K562 (cell line): ENCODE results near the gene NDUFA13. TPM values are rescaled to one million over a fixed set of nuclear protein-coding genes. Genes with fewer than 3 reads are reported as not detected.

Source experiments
- ATAC-seq: fragments of 200-7000 bp; cut with Tn5 transposase; 3 replicates; pipeline ENCODE4 v1.9.1; 2020; ENCODE audit warnings: moderate library complexity
- BruUV-seq: library from RNA; stranded (reverse); fragments of 400-500 nt; replicated peaks from 2 replicates; lab custom pipeline; 2021; lab: Mats Ljungman, UMichigan
- CTCF ChIA-PET: fragments of 300-600 bp; formaldehyde crosslinking; extraction: SDS; loops from one replicate; lab custom pipeline; 2021; ENCODE audit warnings: low intra/inter-chr PET ratio; lab: Yijun Ruan, JAX
- POLR2A ChIA-PET: fragments of 300-600, 350-650 bp; sonication (Branson Sonifier 250); formaldehyde crosslinking; extraction: SDS; loops from one replicate; lab custom pipeline; 2021; ENCODE audit warnings: antibody characterized with exemption, inconsistent platforms; lab: Yijun Ruan, JAX
- DNase-seq, 4 experiments: peaks; one replicate each; pipeline versions ENCODE4 v3.0.0 to v3.0.0-alpha.2; 2011 to 2018; ENCODE audit warnings: low spot score in 3 of 4, mixed read lengths in 3 of 4; ENCODE audit errors: extremely low read depth in 1 of 4
- FAIRE-seq: peaks from 2 replicates; lab custom pipeline; 2011; peaks lifted over from hg19 to GRCh38; lab: Jason Lieb, UNC
- H2AFZ ChIP-seq: 2 replicates; pipeline ENCODE4 v1.6.0; 2011; ENCODE audit warnings: low read depth, low read length, control low read depth, inconsistent platforms
- H3K27ac ChIP-seq: fragments of 200-600 bp; 3 replicates; pipeline ENCODE4 v1.8.0; 2011; ENCODE audit warnings: low read depth, mild to moderate bottlenecking, control low read depth, inconsistent platforms, low read length, moderate library complexity, mixed read lengths; ENCODE audit errors: extremely low read depth
- H3K27me3 ChIP-seq, 2 experiments: fragments of 300-600 bp in 1 of 2; 2 replicates in 1 of 2; 3 replicates in 1 of 2; pipeline versions ENCODE4 v1.6.0 to v1.8.0; 2011; ENCODE audit warnings: inconsistent platforms in 2 of 2, low read length in 2 of 2, mild to moderate bottlenecking in 1 of 2, mixed read lengths in 1 of 2, moderate library complexity in 1 of 2; ENCODE audit not compliant: control insufficient read depth in 2 of 2, insufficient read depth in 2 of 2
- H3K36me3 ChIP-seq: fragments of 300-600 bp; 3 replicates; pipeline ENCODE4 v1.8.0; 2011; ENCODE audit warnings: mild to moderate bottlenecking, low read length, inconsistent platforms; ENCODE audit not compliant: control insufficient read depth, insufficient read depth
- H3K4me1 ChIP-seq, 2 experiments: fragments of 200-600 bp in 1 of 2; replicated peaks in 1 of 2; 2 replicates in 1 of 2; 3 replicates in 1 of 2; pipeline versions ENCODE4 v1.5.1 to v1.8.0; 2011; ENCODE audit warnings: inconsistent platforms in 2 of 2, low read length in 2 of 2, mild to moderate bottlenecking in 1 of 2, mixed read lengths in 1 of 2, moderate library complexity in 1 of 2; ENCODE audit not compliant: control insufficient read depth in 2 of 2, insufficient read depth in 2 of 2
- H3K4me2 ChIP-seq: 2 replicates; pipeline ENCODE4 v1.6.1; 2011; ENCODE audit warnings: low read length, control low read depth, inconsistent platforms, mixed read lengths; ENCODE audit not compliant: insufficient read depth
- H3K4me3 ChIP-seq: fragments of 200-600 bp; sonication (generic), shearing (Covaris generic); 2 replicates; pipeline ENCODE4 v1.5.1; 2016; ENCODE audit warnings: control low read depth, inconsistent platforms
- H3K79me2 ChIP-seq: fragments of 200-600 bp; 3 replicates; pipeline ENCODE4 v1.8.0; 2011; ENCODE audit warnings: low read length, inconsistent platforms; ENCODE audit not compliant: control insufficient read depth, insufficient read depth
- H3K9ac ChIP-seq, 2 experiments: 2 replicates each; pipeline versions ENCODE4 v1.6.0 to v1.6.1; 2011; ENCODE audit warnings: low read depth in 2 of 2, low read length in 2 of 2, control low read depth in 1 of 2, inconsistent platforms in 1 of 2, mild to moderate bottlenecking in 1 of 2, mixed read lengths in 1 of 2; ENCODE audit not compliant: insufficient read depth in 1 of 2
- H3K9me1 ChIP-seq: one replicate; pipeline ENCODE4 v1.6.0; 2011; ENCODE audit warnings: inconsistent platforms, mild to moderate bottlenecking, low read length, moderate library complexity; ENCODE audit not compliant: control insufficient read depth, insufficient read depth
- H3K9me3 ChIP-seq: replicated peaks from 2 replicates; pipeline ENCODE4 v1.5.1; 2011; ENCODE audit warnings: low read depth, low read length, inconsistent platforms; ENCODE audit not compliant: control insufficient read depth, insufficient read depth
- H4K20me1 ChIP-seq: replicated peaks from 2 replicates; pipeline ENCODE4 v1.6.1; 2011; ENCODE audit warnings: low read length, inconsistent platforms, mixed read lengths; ENCODE audit not compliant: control insufficient read depth, insufficient read depth
- ADNP ChIP-seq: fragments of 200-800 bp; sonication (Bioruptor generic); IDR thresholded peaks from 2 replicates; pipeline ENCODE4 v1.6.1; 2016; ENCODE audit warnings: missing genetic modification characterization, missing compliant biosample characterization
- BCOR ChIP-seq: fragments of 450-650 bp; IDR thresholded peaks from 2 replicates; pipeline ENCODE4 v1.6.1; 2016
- DLX4 ChIP-seq: fragments of 250-450 bp; sonication (Bioruptor Pico); IDR thresholded peaks from 2 replicates; pipeline ENCODE4 v1.6.1; 2021; ENCODE audit warnings: mild to moderate bottlenecking
- HDAC2 ChIP-seq: fragments of 450-650 bp; IDR thresholded peaks from 2 replicates; pipeline ENCODE4 v1.6.1; 2016; ENCODE audit warnings: mild to moderate bottlenecking
- KDM1A ChIP-seq, 2 experiments: fragments of 450-650 bp; IDR thresholded peaks; 2 replicates each; pipeline ENCODE4 v1.6.1; 2016; ENCODE audit warnings: mild to moderate bottlenecking in 2 of 2
- PHTF2 ChIP-seq: fragments of 250-450 bp; sonication (Bioruptor Pico); IDR thresholded peaks from 2 replicates; pipeline ENCODE4 v1.5.0; 2021; ENCODE audit warnings: mild to moderate bottlenecking
- TBP ChIP-seq: optimal IDR thresholded peaks from 2 replicates; pipeline ENCODE3; 2011; ENCODE audit warnings: low read depth, low read length, improper control_type of control experiment
- ZNF316 ChIP-seq: fragments of 450-650 bp; IDR thresholded peaks from 2 replicates; pipeline ENCODE4 v1.6.1; 2016
- WGBS: fragments of 100-300 bp; shearing (Covaris generic); methylation state at CpG from one replicate; pipeline ENCODE4 v1.1.6; 2016; ENCODE audit warnings: low coverage, mixed read lengths; ENCODE audit not compliant: insufficient coverage; ENCODE audit errors: missing lambda C conversion rate; 5-methylcytosine and 5-hydroxymethylcytosine counted together
- in situ Hi-C: fragments of 300-500 bp; cut with MboI; formaldehyde crosslinking; loops from 4 replicates; pipeline ENCODE4 v1.15.0; 2018; ENCODE audit warnings: inconsistent platforms, mixed read lengths
- intact Hi-C: fragments of 100-400 bp; cut with micrococcal nuclease; formaldehyde crosslinking; loops from 2 replicates; pipeline ENCODE4 v1.14.2; 2022
- polyA plus RNA-seq, 8 experiments: library from polyadenylated mRNA; depleted of rRNA in 4 of 8; stranded (reverse) in 5 of 8; unstranded in 3 of 8; fragments of >200 nt; fragmentation: Nextera tagmentation in 2 of 8; fragmentation: Illumina TruSeq in 1 of 8; extraction: Ambion mirVana in 2 of 8; extraction: Trizol in 1 of 8; gene quantifications; 2 replicates each; pipeline versions ENCODE4 v1.2.1 to v1.2.3, GENCODE V29; 2011 to 2014; ENCODE audit warnings: inconsistent platforms in 1 of 8, missing spikeins in 1 of 8
- total RNA-seq, 7 experiments: library from RNA; depleted of rRNA in 6 of 7; stranded (reverse); fragments of >200 nt in 6 of 7; fragmentation: Illumina TruSeq in 2 of 7; extraction: Trizol in 2 of 7; gene quantifications; 2 replicates each; pipeline versions ENCODE4 v1.2.1 to v1.2.3, GENCODE V29; 2011 to 2021; ENCODE audit warnings: low replicate concordance in 1 of 7

NDUFA13 gene
- total and polyA plus RNA-seq, 9 of the 15 experiments (the other 6 are each of a cell fraction or from before 2014, with no cell fraction given), result 146 to 596 (median 429) TPM

- H3K4me2 ChIP-seq, result no peak overlapping the region
- TF ChIP-seq DLX4 (CRISPR knock-in tag) (no peak), ADNP (tag) (peak; percentile 61; the same call in 1 of the 2 replicates), KDM1A (IDR thresholded peaks at IDR 0.05) (peak; percentile 38 to 55; a peak in 1 of 4 replicates), PHTF2 (CRISPR knock-in tag) (no peak), TBP (no peak), HDAC2 (0 out of 2 replicates have a peak, but pooled peaks have one; percentile 38), BCOR (peak; percentile 77), ZNF316 (peak; percentile 51; the same call in 1 of the 2 replicates)
- H2AFZ ChIP-seq, result no peak overlapping the region
- no peak for ATAC-seq
- 0 out of 2 replicates have a peak, but pooled peaks cover 5% of the 10 kb centered on the region for H4K20me1 ChIP-seq
- WGBS, result 20% methylated on average over 8 of the region's 10 CpGs
- no peak for FAIRE-seq
- H3K9me1 ChIP-seq, result no peaks in the 10 kb centered on the region
- H3K27ac ChIP-seq, result no peak overlapping the region
- no peaks in the 10 kb centered on the region for H3K9me3 ChIP-seq
- DNase-seq, result no peak
- intact Hi-C loops, result loop anchor here (5.0 kb wide), 1 partner anchor 91 kb away; the partner anchor contains the start of gene GMIP
- no TSS peak for BruUV-seq
- CTCF ChIA-PET, result no interaction called here
- peaks cover 3 to 41% of the 10 kb centered on the region in 2 experiments for H3K27me3 ChIP-seq
- no peaks in the 10 kb centered on the region for H3K36me3 ChIP-seq
- H3K79me2 ChIP-seq, result no peaks in the 10 kb centered on the region
- H3K9ac ChIP-seq, result peak overlapping the region in 1 of 2 experiments; percentile 71; a peak in 1 of 4 replicates
- POLR2A ChIA-PET, result interaction anchor here (0.7 to 1.9 kb wide), 4 partner anchors 20 to 68 kb away, joined by 3 to 7 read pairs (median 4); partner anchors contain the start of gene NDUFA13
- in situ Hi-C loops, result loop anchor here (10.0 kb wide), 1 partner anchor 404 kb away; no protein-coding TSS in a partner anchor
- peaks cover 0 to 37% of the 10 kb centered on the region in 2 experiments; a peak in 2 of 5 replicates for H3K4me1 ChIP-seq
- no peak overlapping the region for H3K4me3 ChIP-seq
These were observed 35.2 kb downstream of the NDUFA13 start for GRCh38 chr19:19550972-19551852.
